GM23338 (cell line): ENCODE results near the gene CD44. TPM values are rescaled to one million over a fixed set of nuclear protein-coding genes. Genes with fewer than 3 reads are reported as not detected.

Source experiments
- ATAC-seq: fragments of 200-7000 bp; cut with Tn5 transposase; 3 replicates; pipeline ENCODE4 v1.9.1; 2020
- DNase-seq: peaks from one replicate; pipeline ENCODE4 v3.0.0-alpha.2; 2015; ENCODE audit warnings: low spot score
- H2AFZ ChIP-seq: fragments of 200-600 bp; sonication (generic); 2 replicates; pipeline ENCODE4 v1.8.0; 2016; ENCODE audit warnings: antibody characterized with exemption, mild to moderate bottlenecking, moderate library complexity
- H3F3A ChIP-seq: fragments of 200-600 bp; sonication (generic); replicated peaks from 2 replicates; pipeline ENCODE4 v1.8.0; 2017; ENCODE audit warnings: antibody characterized with exemption, mixed run types, low read depth
- H3K27ac ChIP-seq: fragments of 200-600 bp; sonication (generic); 2 replicates; pipeline ENCODE4 v1.6.1; 2016; ENCODE audit warnings: low read depth
- H3K27me3 ChIP-seq: fragments of 200-600 bp; sonication (generic); 2 replicates; pipeline ENCODE4 v1.8.0; 2016; ENCODE audit warnings: mild to moderate bottlenecking, mixed run types, moderate library complexity; ENCODE audit not compliant: insufficient read depth
- H3K36me3 ChIP-seq: fragments of 200-600 bp; sonication (generic); 2 replicates; pipeline ENCODE4 v1.8.0; 2016; ENCODE audit warnings: mild to moderate bottlenecking; ENCODE audit not compliant: insufficient read depth
- H3K4me1 ChIP-seq: fragments of 200-600 bp; sonication (generic); 2 replicates; pipeline ENCODE4 v1.8.0; 2016; ENCODE audit warnings: mild to moderate bottlenecking, moderate library complexity; ENCODE audit not compliant: insufficient read depth
- H3K4me2 ChIP-seq: fragments of 200-600 bp; sonication (generic); 2 replicates; pipeline ENCODE4 v1.7.1; 2017; ENCODE audit warnings: mixed run types
- H3K4me3 ChIP-seq: fragments of 200-600 bp; sonication (generic); 2 replicates; pipeline ENCODE4 v1.6.1; 2016; ENCODE audit warnings: mixed run types
- H3K79me2 ChIP-seq: fragments of 200-600 bp; sonication (generic); replicated peaks from 2 replicates; pipeline ENCODE4 v1.8.0; 2017; ENCODE audit warnings: mild to moderate bottlenecking; ENCODE audit not compliant: insufficient read depth
- H3K9me2 ChIP-seq: fragments of 200-600 bp; sonication (generic); 2 replicates; pipeline ENCODE4 v1.8.0; 2017; ENCODE audit not compliant: insufficient read depth
- H4K20me1 ChIP-seq: fragments of 200-600 bp; sonication (generic); replicated peaks from 2 replicates; pipeline ENCODE4 v1.8.0; 2017; ENCODE audit warnings: mild to moderate bottlenecking; ENCODE audit not compliant: insufficient read depth
- H3K27ac Mint-ChIP-seq: 2 replicates; pipeline ENCODE4 v1.8.0; 2020; ENCODE audit warnings: inconsistent platforms, mild to moderate bottlenecking, moderate library complexity, mixed read lengths
- H3K27me3 Mint-ChIP-seq: 3 replicates; pipeline ENCODE4 v1.8.0; 2022; ENCODE audit warnings: low read depth, mild to moderate bottlenecking, moderate library complexity, mixed read lengths, inconsistent platforms; ENCODE audit not compliant: insufficient read depth, poor library complexity
- H3K36me3 Mint-ChIP-seq: 3 replicates; pipeline ENCODE4 v1.8.0; 2021; ENCODE audit warnings: low read depth, mild to moderate bottlenecking, inconsistent platforms, moderate library complexity, mixed read lengths
- H3K4me1 Mint-ChIP-seq: 3 replicates; pipeline ENCODE4 v1.8.0; 2020; ENCODE audit warnings: mild to moderate bottlenecking, inconsistent platforms, mixed read lengths
- H3K4me3 Mint-ChIP-seq: 3 replicates; pipeline ENCODE4 v1.8.0; 2021; ENCODE audit warnings: moderate library complexity, mild to moderate bottlenecking, inconsistent platforms, mixed read lengths
- H3K9me3 Mint-ChIP-seq: 3 replicates; pipeline ENCODE4 v1.8.0; 2020; ENCODE audit warnings: moderate library complexity, mild to moderate bottlenecking, inconsistent platforms, mixed read lengths
- EZH2 ChIP-seq: fragments of 200-600 bp; sonication (generic); IDR thresholded peaks from one replicate; pipeline ENCODE4 v1.8.0; 2017; ENCODE audit warnings: antibody characterized with exemption, mild to moderate bottlenecking, low read depth; ENCODE audit not compliant: unreplicated experiment
- NANOG ChIP-seq: IDR thresholded peaks from 2 replicates; pipeline ENCODE4 v1.6.1; 2016; ENCODE audit warnings: antibody characterized with exemption, borderline replicate concordance
- REST ChIP-seq: IDR thresholded peaks from one replicate; pipeline ENCODE4 v1.6.1; 2018; ENCODE audit warnings: antibody characterized with exemption; ENCODE audit not compliant: unreplicated experiment
- ZNF462 ChIP-seq: fragments of 250-450 bp; sonication (Bioruptor Pico); IDR thresholded peaks from 2 replicates; pipeline ENCODE4 v1.5.0; 2020; ENCODE audit warnings: mild to moderate bottlenecking, moderate library complexity
- polyA plus RNA-seq: library from polyadenylated mRNA; unstranded; fragments of >200 nt; fragmentation: Nextera tagmentation; extraction: Ambion mirVana; gene quantifications from 2 replicates; pipeline ENCODE4 v1.2.1, GENCODE V29; 2016
- total RNA-seq: library from RNA; depleted of rRNA; stranded (reverse); fragments of >200 nt; shearing (Covaris generic); gene quantifications from 2 replicates; pipeline ENCODE4 v1.2.3, GENCODE V29; 2014

Gene CD44
- total and polyA plus RNA-seq, 2 experiments from 2014 or later, result 4.0 to 10.1 TPM

GRCh38 chr11:35104655-35105054 is 34.3 kb upstream of the CD44 start (continued):
- TF ChIP-seq ZNF462 (no peak), EZH2 (no peak)

- H3K4me3 Mint-ChIP-seq, result no peak overlapping the region
- Histone ChIP-seq H3K9me2 (peaks cover 45% of the 10 kb centered on the region), H3K4me2 (no peak overlapping the region), H3K27ac (no peak overlapping the region), H3K79me2 (no peaks in the 10 kb centered on the region), H3K36me3 (no peaks in the 10 kb centered on the region), H4K20me1 (no peaks in the 10 kb centered on the region), H3F3A (no peaks in the 10 kb centered on the region), H3K27me3 (no peaks in the 10 kb centered on the region), H3K4me1 (no peaks in the 10 kb centered on the region; the same call in 1 of the 2 replicates), H2AFZ (no peak overlapping the region), H3K4me3 (no peak overlapping the region)
- peaks cover 5% of the 10 kb centered on the region; the same call in 2 of the 3 replicates for H3K9me3 Mint-ChIP-seq
- H3K27me3 Mint-ChIP-seq, result peaks cover 2% of the 10 kb centered on the region
- no peak overlapping the region for H3K27ac Mint-ChIP-seq
- DNase-seq (no peak), ATAC-seq (no peak)
- H3K4me1 Mint-ChIP-seq, result peaks cover 3% of the 10 kb centered on the region; the same call in 2 of the 3 replicates
- no peaks in the 10 kb centered on the region for H3K36me3 Mint-ChIP-seq
- TF ChIP-seq REST (no peak), NANOG (no peak), ZNF462 (no peak)
Measured at GRCh38 chr11:35105319-35106079, 33.5 kb upstream of the CD44 start.
